ENCODE measurements around the gene KLHL29. TPM values are rescaled to one million over a fixed set of nuclear protein-coding genes. Genes with fewer than 3 reads are reported as not detected.

KLHL29 gene
- total RNA-seq, 1 donor from 2014 or later: 0.65 TPM

- intact Hi-C loops (cut with DNase I): no loop called here
- peak; percentile 14 for DNase-seq
- no peak for ATAC-seq (ENCODE audit: poor library complexity)
Measured at GRCh38 chr2:23530206-23530908, 145.4 kb downstream of the KLHL29 start.

- DNase-seq (peak; percentile 6), ATAC-seq (ENCODE audit: poor library complexity) (no peak)
- intact Hi-C loops (cut with DNase I): no loop called here
Measured at GRCh38 chr2:23530909-23531276, 145.9 kb downstream of the KLHL29 start.

GRCh38 chr2:23531280-23531679, 146.3 kb downstream of the KLHL29 start:
- ATAC-seq (ENCODE audit: poor library complexity) (no peak), DNase-seq (peak; percentile 22)
- intact Hi-C loops (cut with DNase I): no loop called here

DNA sequence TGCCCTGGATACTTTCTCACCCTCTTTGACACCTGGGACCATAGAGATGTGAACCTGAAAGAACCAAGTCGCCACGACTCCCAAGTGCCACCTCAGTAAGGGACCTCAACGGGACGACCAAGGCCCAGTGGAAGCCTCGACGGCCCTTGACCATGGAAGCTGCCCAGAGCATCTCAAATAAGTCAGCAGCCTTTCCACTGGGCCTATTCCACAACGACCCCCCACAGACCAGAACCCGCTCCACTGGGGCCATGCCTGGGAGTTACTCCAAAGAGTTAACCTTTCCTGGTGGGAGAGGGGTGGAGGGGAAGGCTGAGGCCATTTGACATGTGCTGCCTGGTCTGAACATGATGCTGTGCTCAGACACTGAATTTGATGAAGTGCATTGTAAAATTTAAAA, 146.9 kb downstream of the KLHL29 start:
- intact Hi-C loops (cut with DNase I): no loop called here
- peak; percentile 20 for DNase-seq
- ATAC-seq (ENCODE audit: poor library complexity): no peak

GRCh38 chr2:23532391-23533337, 147.7 kb downstream of the KLHL29 start:
- DNase-seq (peak; percentile 46), ATAC-seq (ENCODE audit: poor library complexity) (no peak)
- intact Hi-C loops (cut with DNase I): no loop called here

GRCh38 chr2:23533338-23533695, 148.3 kb downstream of the KLHL29 start:
- DNase-seq (no peak), ATAC-seq (ENCODE audit: poor library complexity) (no peak)
- intact Hi-C loops (cut with DNase I): no loop called here

DNA sequence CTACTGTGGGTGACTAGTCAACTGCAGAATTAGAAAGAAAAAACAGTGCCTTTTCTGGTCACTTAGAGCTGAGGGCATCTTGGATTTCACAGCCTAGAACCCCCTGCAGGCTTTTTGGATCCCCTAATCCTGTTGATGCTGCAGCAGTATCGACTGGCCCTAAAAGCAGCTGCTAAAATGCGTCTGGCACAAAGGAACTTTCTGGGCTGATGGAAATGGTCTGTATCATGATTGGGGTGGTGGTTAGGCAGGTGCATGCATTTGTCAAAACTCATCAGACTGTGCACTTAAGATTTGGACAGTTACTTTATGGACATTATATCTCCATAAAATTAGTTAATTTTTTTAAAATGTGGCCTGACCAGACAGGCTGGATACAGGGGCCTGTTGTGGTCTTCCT, 149.8 kb downstream of the KLHL29 start:
- no peak for ATAC-seq (ENCODE audit: poor library complexity)
- intact Hi-C loops (cut with DNase I): no loop called here
- DNase-seq: no peak

DNA sequence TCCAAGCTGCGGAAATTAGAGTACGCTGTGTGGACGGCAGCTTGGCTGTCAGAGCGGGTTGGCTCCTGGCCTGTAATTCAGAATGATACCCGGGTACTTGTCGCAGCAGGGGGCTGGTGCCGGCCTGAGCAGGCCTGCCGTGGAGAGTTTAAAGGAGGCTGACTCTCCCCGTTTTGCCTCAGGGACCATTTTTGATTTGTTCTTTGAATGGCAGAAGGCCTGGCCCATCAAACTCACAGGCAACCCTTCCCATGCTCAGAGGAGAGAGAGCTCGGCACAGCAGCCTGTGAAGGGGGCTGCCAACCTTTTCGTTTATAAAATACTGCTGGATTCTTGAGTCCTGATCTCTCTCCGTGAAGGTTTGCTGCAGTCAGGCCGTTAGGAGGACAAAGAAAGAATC, 151.3 kb downstream of the KLHL29 start:
- intact Hi-C loops (cut with DNase I): no loop called here
- DNase-seq: no peak
- no peak for ATAC-seq (ENCODE audit: poor library complexity)

DNA sequence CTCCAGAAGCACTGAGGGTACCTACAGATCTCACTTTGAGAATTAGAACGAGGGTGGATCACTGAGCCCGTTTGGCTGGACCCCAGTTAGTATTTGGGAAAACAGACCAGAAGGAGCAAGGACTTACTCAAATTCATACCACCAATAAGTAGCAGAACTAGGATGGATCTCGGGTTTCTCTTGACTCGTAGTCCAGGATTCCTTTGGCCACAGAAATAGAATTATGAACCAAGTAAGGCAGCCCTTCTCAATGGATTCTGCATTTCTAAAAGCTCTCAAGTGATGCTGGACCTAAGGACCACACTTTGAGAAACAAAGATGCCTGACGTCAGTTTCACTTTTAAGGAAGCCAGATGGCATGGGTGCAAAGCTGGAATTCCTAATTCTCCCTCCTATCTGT, 153.0 kb downstream of the KLHL29 start:
- intact Hi-C loops (cut with DNase I): no loop called here
- ATAC-seq (ENCODE audit: poor library complexity) (no peak), DNase-seq (no peak)

DNA sequence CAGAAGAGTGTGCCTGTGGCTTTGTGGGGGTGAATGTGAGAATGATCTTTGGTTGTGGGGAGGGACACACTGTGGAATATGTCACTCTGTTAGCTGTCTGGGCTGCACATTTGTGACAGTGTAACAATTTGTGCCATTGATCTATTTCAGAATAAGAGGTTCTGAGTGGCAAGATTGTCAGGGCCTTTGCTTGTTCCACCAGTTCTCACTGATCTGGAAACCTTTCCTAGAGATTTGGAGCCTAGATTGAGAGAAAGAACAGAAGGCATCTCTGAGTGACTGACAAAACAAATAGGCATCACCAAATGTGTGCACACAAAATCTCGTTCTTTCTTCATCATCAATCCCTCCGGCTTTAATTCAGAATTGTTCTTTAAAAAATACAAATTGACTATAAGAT, 153.6 kb downstream of the KLHL29 start:
- no peak for DNase-seq
- no peak for ATAC-seq (ENCODE audit: poor library complexity)
- intact Hi-C loops (cut with DNase I): no loop called here

GRCh38 chr2:23540804-23541360, 155.9 kb downstream of the KLHL29 start:
- intact Hi-C loops (cut with DNase I): no loop called here
- ATAC-seq (ENCODE audit: poor library complexity) (peak; percentile 16), DNase-seq (no peak)

GRCh38 chr2:23541503-23542229, 156.7 kb downstream of the KLHL29 start:
- DNase-seq: no peak
- ATAC-seq (ENCODE audit: poor library complexity): peak; percentile 80
- intact Hi-C loops (cut with DNase I): no loop called here

DNA sequence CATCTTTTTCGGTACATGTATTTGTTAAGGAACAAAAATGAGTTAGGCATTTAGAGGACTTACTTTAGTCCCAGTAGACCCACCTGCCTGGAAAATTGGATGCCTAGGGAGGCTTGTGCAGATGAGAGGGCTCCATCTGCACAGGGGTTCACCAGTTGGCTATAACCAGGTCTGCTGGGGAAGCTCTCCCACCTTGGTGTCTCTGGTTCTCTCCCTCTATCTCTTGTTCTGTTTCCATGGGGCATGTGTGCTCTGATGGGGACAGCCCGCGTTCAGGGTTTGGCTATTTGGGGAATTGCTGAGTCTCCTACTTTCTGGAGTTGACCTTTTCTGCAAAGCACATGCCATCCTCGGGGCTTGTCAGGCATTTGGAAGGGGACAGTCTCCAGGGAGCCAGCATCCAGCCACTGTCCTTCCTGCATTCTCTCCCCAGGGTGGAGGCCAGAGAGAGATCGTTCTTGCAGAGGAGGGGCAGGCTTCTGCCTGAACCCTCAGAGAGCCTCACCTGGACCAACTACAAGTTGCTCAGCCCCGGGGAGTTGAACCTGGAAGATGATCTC, 157.3 kb downstream of the KLHL29 start:
- no peak for ATAC-seq (ENCODE audit: poor library complexity)

GRCh38 chr2:23543302-23543701, 158.3 kb downstream of the KLHL29 start:
- intact Hi-C loops (cut with DNase I): no loop called here
- DNase-seq: peak; percentile 17
- ATAC-seq (ENCODE audit: poor library complexity): no peak

More for the DNA sequence above, 157.3 kb downstream of the KLHL29 start:
- DNase-seq: no peak
- intact Hi-C loops (cut with DNase I): no loop called here

- peak; percentile 19 for DNase-seq
Measured at GRCh38 chr2:23543728-23544127, 158.7 kb downstream of the KLHL29 start.

DNA sequence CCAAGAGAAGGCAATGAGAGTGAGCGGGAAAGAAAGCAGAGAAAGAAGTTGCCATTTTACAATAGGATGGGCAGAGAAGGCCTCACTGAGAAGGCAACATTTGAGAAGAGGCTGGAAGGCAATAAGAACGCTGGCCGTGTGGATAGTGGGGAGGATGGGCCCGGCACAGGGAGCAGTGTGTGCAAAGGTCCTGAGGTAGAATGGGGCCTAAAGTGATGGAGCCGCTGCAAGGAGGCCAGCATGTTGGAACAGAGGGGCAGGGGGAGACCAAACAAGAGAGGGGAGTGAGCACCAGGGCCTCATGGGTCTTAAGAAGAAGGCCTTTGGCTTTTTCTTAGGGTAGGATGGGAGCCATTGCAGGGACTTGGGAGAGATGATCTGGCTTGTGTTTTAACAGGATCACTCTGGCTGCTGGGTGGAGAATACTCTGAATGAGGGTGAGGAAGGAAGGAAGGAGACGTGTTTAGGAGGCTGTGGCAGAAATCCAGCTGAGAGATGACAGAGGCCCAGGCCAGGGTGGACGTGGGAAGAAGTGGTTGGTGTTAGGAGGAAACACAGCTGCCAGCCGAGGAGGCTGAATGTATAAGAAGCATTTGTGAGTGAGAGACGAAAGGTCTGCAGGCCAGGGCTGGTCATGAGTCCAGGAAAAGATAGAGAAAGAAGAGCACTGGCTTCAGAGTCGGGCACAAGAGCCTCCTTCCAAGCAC, 159.8 kb downstream of the KLHL29 start:
- peak; percentile 29 for DNase-seq
- ATAC-seq (ENCODE audit: poor library complexity): no peak
- intact Hi-C loops (cut with DNase I): no loop called here

More at GRCh38 chr2:23543728-23544127, 158.7 kb downstream of the KLHL29 start:
- no peak for ATAC-seq (ENCODE audit: poor library complexity)
- intact Hi-C loops (cut with DNase I): no loop called here

- no peak for ATAC-seq (ENCODE audit: poor library complexity)
- DNase-seq: peak; percentile 38
- intact Hi-C loops (cut with DNase I): no loop called here
Measured at GRCh38 chr2:23545396-23545795, 160.4 kb downstream of the KLHL29 start.

DNA sequence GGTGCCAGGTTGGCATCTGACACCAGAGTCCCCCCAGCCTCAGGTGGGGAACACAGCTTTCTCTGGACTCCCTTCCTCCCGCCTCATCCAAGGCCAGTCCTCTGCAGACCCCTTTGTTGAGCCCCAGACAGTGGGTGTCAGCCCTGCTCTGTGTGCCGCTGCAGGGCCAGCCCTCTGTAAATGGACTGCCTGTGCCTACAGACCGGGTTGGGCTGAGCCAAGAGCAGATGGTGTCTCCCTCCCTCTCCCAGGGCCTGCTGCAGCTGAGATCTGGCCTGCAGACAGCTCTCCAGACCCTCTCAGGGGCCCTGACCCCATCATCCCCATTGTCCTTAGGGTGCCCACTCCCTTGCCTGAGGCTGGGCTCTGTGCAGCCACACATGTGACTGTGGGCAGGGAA, 160.8 kb downstream of the KLHL29 start:
- ATAC-seq (ENCODE audit: poor library complexity): no peak
- intact Hi-C loops (cut with DNase I): no loop called here

More for the DNA sequence above, 160.8 kb downstream of the KLHL29 start:
- DNase-seq: no peak

All from Right ventricle myocardium superior (tissue), 1 donor.